DMS53 (cell line): ENCODE data around the gene VDAC2.
"Not testable (repeated sequence)": the region's sequence is repeated elsewhere in the genome, so short reads cannot be mapped to it uniquely, and the experiment has no call there.

ENCODE experiments used
- DNase-seq: peaks from one replicate; lab custom pipeline; 2025; lab: John Stamatoyannopoulos, UW

VDAC2 gene

GRCh38 chr10:75199949-75200348 is 10.6 kb upstream of the VDAC2 start:
- DNase-seq, result not testable (repeated sequence)

DNA sequence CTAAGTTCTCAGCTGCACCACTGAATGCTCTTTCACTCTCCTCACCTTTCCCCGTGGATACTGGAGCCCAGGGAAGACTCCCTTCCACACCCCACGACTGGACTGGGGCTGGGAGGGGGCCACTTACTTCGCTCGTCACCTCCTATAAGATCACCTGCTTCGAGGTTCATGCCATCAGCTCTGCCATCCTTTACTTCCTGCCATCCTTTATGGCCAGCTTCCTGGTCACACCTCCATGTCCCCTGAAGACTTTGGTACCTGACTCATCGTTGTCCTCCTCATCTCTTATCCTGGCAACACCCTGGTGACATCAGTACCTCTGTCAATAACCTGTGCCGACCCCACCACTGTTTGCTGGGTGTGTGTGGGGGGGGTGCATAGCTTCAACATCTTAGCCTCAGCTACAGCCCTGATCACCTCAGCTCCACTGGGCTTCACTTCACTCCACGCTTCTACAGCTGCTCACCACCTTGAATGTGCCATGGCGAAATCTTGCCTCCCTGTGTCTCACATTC is 8.7 kb upstream of the VDAC2 start:
- DNase-seq, result peak; percentile 53

GRCh38 chr10:75202321-75203045 is 8.1 kb upstream of the VDAC2 start:
- DNase-seq, result peak; percentile 38

- not testable (repeated sequence) for DNase-seq
Measured at GRCh38 chr10:75203046-75203620, 7.5 kb upstream of the VDAC2 start.

- no peak for DNase-seq
Measured at GRCh38 chr10:75203724-75204123, 6.9 kb upstream of the VDAC2 start.

DNA sequence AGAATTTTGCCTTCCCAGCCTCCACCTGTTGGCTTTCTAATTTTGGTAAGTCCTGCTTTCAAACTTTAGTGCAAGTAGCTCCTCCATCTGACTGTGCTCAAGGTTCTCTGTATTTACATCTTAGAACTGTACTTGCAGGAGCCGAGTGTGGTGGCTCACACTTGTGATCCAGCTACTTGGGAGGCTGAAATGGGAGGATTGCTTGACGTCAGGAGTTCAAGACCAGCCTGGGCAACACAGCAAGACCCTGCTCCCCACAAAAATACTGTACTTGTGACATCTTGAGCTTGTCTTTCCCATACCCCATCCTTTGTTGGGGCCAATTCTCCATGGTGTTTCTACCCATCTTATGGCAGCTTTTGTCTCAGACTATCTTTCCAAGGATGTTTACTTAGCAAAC is 4.7 kb upstream of the VDAC2 start:
- no peak for DNase-seq

GRCh38 chr10:75206638-75207037 is 4.0 kb upstream of the VDAC2 start:
- not testable (repeated sequence) for DNase-seq

- no peak for DNase-seq
Measured at GRCh38 chr10:75207079-75207856, 3.3 kb upstream of the VDAC2 start.

GRCh38 chr10:75207857-75208144 is 2.8 kb upstream of the VDAC2 start:
- no peak for DNase-seq

- DNase-seq, result no peak
Measured at GRCh38 chr10:75208181-75208580, 2.4 kb upstream of the VDAC2 start.

- no peak for DNase-seq
Measured at GRCh38 chr10:75209086-75209920, 1.3 kb upstream of the VDAC2 start.

- DNase-seq, result peak; percentile 87
Measured at GRCh38 chr10:75209921-75210281, 695 bp upstream of the VDAC2 start.

- DNase-seq, result peak; percentile 68
Measured at GRCh38 chr10:75211007-75211691, 553 bp downstream of the VDAC2 start.

DNA sequence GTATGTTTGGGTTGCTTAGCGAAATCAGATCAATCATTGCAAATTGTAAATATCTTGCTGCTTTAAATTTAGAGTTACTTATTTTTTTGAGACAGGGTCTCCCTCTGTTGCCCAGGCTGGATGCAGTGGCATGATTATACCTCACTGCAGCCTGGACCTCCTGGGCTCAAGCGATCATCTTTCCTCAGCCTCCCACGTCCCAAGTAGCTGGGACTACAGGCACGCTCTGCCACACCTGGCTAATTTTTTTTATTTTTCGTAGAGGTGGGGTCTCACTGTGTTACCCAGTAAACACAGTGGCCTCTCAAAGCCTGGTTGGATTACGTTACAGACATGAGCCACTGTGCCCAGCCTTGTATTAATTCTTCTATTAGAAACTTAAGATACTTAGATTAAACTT is 1.7 kb downstream of the VDAC2 start:
- no peak for DNase-seq

GRCh38 chr10:75220274-75220673 is 9.7 kb downstream of the VDAC2 start:
- DNase-seq, result no peak

DNA sequence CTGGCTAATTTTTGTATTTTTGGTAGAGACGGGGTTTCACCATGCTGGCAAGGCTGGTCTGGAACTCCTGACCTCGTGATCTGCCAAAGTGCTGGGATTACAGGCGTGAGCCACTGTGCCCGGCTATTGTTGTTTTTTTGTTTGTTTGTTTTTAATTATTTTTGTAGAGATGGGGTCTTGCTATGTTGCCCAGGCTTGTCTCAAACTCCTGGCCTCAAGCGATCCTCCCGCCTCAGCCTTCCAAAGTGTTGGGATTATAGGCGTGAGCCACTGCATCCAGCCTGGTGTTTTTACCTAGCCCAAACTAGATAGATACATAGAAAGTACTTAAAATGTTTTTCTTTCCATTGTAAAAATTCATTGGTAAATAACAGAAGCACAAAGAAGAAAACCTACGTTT is 10.9 kb downstream of the VDAC2 start:
- not testable (repeated sequence) for DNase-seq

DNA sequence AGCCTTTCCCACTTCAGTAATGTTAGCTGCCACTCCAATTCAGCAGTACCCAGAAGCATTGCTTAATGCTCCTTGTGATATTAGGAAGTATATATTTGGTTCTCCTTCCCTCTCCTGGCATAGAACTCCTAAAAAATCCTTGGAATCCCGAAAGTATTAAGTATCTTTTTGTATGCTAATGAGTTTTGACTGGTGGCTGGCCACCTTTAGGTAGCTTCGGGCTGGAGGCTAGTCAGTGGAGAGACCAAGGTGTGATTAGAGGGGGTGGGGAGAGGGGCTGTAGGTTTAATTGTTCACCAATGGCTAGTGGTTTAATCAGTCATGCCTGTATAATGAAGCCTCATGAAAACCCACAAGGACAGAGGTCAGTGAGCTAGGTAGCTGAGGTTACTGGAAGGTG is 12.9 kb downstream of the VDAC2 start:
- DNase-seq, result no peak

DNA sequence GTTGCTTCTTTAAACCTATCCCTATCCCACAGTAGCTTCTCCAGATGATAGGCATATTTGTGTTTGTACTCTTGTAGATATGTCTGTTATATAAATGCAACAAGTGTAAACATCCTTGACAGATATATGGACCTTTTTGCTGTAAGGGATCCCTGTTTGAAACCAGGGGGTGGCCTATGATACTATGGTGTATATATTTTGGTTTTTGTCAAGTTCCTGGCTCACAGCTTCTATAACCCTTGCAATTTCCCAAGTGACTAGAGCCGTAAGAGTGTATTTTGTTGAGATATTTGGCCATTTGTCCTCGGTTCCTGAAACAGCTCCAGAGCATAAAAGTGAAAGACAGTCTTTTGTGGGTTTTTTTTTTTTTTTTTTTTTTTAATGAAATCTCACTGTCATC is 15.5 kb downstream of the VDAC2 start:
- DNase-seq, result no peak

- DNase-seq, result no peak
Measured at GRCh38 chr10:75226656-75227055, 16.1 kb downstream of the VDAC2 start.

GRCh38 chr10:75228278-75228677 is 17.7 kb downstream of the VDAC2 start:
- no peak for DNase-seq

DNA sequence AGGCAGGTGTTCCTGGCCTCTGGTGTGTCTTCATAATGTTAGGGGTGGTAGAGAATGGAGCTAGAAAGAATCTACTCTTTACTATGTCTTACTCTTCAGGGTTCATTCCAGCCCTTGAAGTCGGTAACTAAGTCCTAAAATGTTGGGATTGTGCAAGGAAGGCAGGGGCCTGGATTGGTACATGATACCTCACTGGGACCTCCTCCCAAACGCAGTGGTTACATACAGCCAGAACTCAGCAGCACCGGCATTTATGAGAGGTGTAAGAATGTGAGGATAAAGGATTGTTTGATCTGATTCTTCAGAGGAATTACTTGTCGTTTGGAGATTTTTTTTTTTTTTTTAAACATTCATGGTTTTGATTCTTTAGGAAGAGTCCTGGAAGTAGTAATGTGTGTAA is 18.2 kb downstream of the VDAC2 start:
- no peak for DNase-seq

DNA sequence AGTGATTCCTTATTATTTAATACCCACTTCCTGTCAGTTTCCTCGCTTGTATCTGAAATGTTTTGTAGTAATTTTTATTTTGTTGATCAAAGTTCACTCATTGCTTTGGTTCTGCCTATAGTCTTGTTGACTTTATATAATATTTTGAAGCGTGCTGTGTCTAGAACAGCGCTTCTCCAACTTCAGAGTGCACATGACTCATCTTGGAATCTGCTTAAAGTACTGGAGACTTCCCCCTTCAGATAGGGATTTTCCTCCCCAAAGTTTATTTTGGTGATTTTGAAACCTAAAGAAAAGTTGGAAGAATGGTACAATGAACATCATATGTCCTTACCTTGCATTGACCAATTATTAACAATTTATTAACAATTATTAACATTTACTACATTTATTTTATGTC is 19.4 kb downstream of the VDAC2 start:
- peak; percentile 17 for DNase-seq
